ENCODE data around the gene CSGALNACT2.
A peak's percentile ranks its signal among the peaks of the same experiment; 100 is the strongest.

CSGALNACT2 gene

GRCh38 chr10:43203448-43204041 is 65.3 kb downstream of the CSGALNACT2 start:
- peak; percentile 8 for DNase-seq

DNA sequence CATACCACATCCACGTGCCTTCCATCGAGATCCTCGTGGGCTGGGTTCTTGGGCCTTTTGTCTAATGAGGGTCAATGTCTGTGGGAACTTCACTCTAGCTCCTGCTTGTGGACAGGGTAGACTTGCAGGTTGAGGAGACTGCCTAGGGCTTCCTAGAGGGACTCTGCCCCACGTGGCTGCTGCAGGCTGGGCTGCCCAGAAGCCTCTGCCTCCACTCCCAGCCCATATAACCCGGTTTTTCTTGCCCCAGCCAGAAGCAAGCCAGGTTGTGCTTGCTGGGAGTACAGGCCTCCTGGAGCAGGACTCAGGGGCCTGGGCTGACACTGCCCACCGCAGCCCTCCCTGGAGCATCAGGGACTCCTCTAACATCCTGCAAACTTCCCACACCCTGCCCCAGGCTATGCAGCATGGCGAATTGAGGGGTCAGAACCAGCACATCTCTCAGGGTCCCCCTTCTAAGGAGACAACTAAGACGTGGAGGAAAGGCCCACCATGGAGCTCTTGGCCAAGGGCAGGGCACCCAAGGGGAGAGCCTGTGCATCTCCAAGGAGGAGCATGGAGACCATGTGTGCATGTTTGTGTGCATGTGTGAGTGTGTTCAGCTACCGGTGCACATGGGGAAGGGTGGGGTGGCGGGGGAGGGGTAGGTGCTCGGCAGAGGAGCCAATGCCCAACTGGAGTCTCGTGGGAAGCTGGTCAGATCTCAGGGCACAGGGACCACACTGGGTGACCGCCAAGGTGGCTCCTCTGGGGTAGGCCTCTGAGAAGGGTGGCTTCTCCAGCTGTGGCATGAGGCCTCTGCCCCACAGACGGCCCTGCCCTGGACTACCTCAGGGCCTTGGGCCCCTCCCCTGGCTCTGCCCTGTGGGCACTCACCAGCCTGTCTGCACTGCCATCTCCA is 66.0 kb downstream of the CSGALNACT2 start:
- DNase-seq: no peak

GRCh38 chr10:43204943-43205671 is 66.9 kb downstream of the CSGALNACT2 start:
- DNase-seq: peak; percentile 64

DNA sequence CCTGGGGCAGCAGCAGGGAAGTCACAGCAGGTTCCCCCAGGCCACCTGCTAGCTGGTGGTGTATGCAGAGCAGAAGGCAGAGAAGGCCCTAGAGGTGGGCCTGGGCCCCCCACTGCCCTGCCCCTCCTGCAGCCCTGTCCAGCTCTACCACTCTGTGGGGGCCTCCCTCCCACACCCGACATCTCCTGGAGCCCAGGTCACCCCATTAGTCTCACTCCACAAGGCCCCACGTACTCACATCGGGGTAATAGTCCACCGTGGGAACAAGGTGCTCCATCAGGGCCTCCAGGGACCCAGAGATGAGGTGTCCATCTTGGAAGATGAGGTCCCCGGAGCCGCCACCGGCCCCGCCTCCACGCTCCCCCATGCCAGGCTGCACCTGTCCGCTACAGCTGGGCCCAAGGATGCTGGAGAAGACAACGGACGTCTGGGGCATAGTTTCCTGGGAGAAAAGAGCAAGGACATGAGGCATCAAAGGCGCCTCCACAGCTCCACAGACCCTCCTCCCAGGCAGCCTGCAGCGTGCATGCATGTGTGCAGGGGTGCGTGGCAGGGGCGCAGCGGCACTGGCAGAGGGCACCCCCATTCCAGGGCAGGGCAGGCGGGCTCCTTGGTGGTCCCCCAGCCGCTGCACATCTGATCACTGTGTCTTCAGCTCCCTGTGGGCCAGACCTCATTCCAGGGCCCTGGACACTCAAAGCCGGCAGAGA is 67.6 kb downstream of the CSGALNACT2 start:
- no peak for DNase-seq

- DNase-seq: no peak
Observed at GRCh38 chr10:43206391-43207235, 68.4 kb downstream of the CSGALNACT2 start.

- no peak for DNase-seq
Observed at GRCh38 chr10:43208147-43209073, 70.2 kb downstream of the CSGALNACT2 start.

- DNase-seq: no peak
Observed at GRCh38 chr10:43209074-43209455, 70.8 kb downstream of the CSGALNACT2 start.

- DNase-seq: no peak
Observed at GRCh38 chr10:43209651-43210141, 71.5 kb downstream of the CSGALNACT2 start.

- DNase-seq: no peak
Observed at GRCh38 chr10:43210556-43210955, 72.3 kb downstream of the CSGALNACT2 start.

DNA sequence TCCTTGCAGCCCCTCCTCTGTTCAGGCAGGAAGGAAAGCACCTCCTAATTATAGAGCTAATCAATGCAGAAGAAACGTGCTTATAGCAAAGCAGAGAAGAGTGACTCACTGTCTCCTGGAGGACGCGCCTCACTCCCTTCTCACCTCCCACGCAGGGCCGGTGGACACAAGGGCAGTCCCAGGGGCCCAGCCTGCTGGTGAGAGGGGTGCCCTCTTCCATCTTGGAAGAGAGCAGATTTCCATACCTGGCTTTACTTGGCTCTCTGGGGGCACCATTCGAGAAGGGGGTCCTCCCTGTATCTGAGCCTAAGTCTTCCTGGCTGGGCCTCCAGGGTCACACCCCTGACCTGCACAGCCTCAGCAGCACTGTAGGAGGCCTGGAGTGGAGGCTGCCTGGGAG is 72.8 kb downstream of the CSGALNACT2 start:
- no peak for DNase-seq

- no peak for DNase-seq
Observed at GRCh38 chr10:43211431-43212042, 73.3 kb downstream of the CSGALNACT2 start.

GRCh38 chr10:43212043-43212721 is 73.9 kb downstream of the CSGALNACT2 start:
- DNase-seq: no peak

GRCh38 chr10:43214071-43214955 is 76.1 kb downstream of the CSGALNACT2 start:
- no peak for DNase-seq

- no peak for DNase-seq
Observed at GRCh38 chr10:43214956-43215561, 76.8 kb downstream of the CSGALNACT2 start.

DNA sequence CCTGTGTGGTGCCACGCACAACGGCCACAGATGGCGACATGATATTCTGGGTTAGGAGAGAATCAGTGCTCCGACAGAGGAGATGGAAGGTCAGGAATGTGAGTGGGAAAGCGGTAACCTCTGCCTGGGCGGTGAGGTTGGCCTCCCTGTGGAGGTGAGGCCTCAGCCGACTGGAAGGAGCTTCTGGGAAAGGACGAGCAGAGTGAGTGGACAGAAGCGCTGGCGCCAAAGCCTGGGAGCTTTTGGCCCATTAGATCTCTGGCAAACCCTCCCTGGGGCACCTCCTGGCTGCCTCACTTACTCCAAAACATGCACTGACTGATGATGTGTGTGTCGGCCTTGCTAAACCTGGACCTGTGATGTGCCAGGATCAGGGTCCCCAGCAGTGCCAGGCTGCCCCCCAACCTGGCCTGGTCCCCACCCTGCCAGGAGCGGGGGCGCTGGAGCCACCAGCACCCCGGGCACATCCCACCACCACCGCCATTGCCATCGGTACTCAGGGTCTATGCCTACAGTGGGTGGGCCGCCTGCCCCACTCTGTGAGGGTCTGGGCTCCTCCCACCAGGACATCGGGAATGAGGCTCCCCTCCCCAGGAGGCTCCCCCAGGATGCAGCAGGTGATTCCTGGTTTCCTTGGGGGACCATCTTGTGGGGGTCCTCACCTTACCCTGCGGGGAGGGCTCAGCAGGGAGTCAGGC is 77.7 kb downstream of the CSGALNACT2 start:
- no peak for DNase-seq

- no peak for DNase-seq
Observed at GRCh38 chr10:43216931-43217562, 78.8 kb downstream of the CSGALNACT2 start.

Data from MV-4-11 (cell line).